Adrenal gland (tissue), 5 donors: ENCODE results near the gene RAD51.

Source experiments
- POLR2A ChIP-seq, 2 donors: fragments of 450-650 bp; IDR thresholded peaks; one replicate each; pipeline ENCODE4 v1.6.1; 2017; ENCODE audit warnings: antibody characterized with exemption in 2 of 2, mild to moderate bottlenecking in 2 of 2, moderate library complexity in 1 of 2
- TF ChIP-seq, protein P1 (sequence below), 6 experiments: fragments of 450-650 bp in 4 of 6; fragments of 200-600 bp in 2 of 6; sonication (generic) in 1 of 6; IDR thresholded peaks; 1 replicate in 5 of 6; 2 replicates in 1 of 6; pipeline versions ENCODE4 v1.5.1 to v1.8.0; 2016 to 2021; ENCODE audit warnings: antibody characterized with exemption in 6 of 6, mild to moderate bottlenecking in 2 of 6, moderate library complexity in 1 of 6
- donor health status: DM: no; HTN: no; CAD: no.

GRCh38 chr15:40772014-40772413 is 77.0 kb downstream of the RAD51 start:
- TF ChIP-seq, protein P1, sequence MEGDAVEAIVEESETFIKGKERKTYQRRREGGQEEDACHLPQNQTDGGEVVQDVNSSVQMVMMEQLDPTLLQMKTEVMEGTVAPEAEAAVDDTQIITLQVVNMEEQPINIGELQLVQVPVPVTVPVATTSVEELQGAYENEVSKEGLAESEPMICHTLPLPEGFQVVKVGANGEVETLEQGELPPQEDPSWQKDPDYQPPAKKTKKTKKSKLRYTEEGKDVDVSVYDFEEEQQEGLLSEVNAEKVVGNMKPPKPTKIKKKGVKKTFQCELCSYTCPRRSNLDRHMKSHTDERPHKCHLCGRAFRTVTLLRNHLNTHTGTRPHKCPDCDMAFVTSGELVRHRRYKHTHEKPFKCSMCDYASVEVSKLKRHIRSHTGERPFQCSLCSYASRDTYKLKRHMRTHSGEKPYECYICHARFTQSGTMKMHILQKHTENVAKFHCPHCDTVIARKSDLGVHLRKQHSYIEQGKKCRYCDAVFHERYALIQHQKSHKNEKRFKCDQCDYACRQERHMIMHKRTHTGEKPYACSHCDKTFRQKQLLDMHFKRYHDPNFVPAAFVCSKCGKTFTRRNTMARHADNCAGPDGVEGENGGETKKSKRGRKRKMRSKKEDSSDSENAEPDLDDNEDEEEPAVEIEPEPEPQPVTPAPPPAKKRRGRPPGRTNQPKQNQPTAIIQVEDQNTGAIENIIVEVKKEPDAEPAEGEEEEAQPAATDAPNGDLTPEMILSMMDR (IDR thresholded peaks at IDR 0.05) = no peak
- TF ChIP-seq POLR2A (IDR thresholded peaks at IDR 0.05) = no peak
